GM19025 (cell line): ENCODE measurements around the gene UCP1.

Experiments used
- ATAC-seq: cut with Tn5 transposase; IDR thresholded peaks from one replicate; pipeline ENCODE4 v1.9.1; 2021; ENCODE audit warnings: mild to moderate bottlenecking, low read depth, moderate library complexity; ENCODE audit not compliant: unreplicated experiment

The UCP1 gene, protein sequence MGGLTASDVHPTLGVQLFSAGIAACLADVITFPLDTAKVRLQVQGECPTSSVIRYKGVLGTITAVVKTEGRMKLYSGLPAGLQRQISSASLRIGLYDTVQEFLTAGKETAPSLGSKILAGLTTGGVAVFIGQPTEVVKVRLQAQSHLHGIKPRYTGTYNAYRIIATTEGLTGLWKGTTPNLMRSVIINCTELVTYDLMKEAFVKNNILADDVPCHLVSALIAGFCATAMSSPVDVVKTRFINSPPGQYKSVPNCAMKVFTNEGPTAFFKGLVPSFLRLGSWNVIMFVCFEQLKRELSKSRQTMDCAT

DNA sequence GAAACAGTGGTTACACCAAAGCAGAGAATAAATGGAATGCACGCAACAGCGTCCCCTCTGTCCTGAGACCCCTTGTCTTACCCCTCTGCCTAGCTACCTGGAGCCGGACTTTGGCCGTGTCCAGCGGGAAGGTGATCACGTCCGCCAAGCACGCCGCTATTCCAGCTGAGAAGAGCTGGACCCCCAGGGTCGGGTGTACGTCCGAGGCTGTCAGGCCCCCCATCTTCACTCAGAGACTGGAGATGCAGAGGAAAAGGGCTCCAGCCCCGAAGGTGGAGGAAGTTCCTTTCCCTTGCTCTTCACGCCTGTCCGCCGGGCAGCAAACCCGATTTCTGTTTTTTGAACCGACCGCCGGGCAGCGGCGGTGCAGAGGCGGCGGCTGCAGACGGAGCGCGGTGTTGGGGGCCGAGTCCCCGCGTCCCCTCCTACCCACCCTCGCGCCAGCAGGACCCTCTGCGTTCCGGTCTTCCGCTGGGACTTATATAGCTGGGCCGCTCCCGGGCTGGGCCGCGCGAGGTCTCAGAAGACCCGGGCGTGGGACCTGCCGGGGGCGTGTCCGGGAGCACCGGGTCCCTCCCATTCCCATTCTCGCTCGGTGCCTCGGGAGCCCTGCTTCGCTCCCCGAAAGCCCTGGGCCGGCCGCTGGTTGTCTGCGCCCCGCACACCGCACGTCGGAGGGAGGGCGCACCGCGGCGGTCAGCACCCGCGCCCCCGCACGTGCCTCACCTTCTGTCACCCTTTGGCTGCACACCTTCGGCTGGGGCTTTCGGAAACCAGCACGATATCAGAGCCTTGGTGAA is at the start of gene UCP1:
UCP1 (minus strand) TSS at position 455 of the 800 bp plus-strand sequence; CDS start at position 223, 232 bp downstream.
- ATAC-seq = no peak

DNA sequence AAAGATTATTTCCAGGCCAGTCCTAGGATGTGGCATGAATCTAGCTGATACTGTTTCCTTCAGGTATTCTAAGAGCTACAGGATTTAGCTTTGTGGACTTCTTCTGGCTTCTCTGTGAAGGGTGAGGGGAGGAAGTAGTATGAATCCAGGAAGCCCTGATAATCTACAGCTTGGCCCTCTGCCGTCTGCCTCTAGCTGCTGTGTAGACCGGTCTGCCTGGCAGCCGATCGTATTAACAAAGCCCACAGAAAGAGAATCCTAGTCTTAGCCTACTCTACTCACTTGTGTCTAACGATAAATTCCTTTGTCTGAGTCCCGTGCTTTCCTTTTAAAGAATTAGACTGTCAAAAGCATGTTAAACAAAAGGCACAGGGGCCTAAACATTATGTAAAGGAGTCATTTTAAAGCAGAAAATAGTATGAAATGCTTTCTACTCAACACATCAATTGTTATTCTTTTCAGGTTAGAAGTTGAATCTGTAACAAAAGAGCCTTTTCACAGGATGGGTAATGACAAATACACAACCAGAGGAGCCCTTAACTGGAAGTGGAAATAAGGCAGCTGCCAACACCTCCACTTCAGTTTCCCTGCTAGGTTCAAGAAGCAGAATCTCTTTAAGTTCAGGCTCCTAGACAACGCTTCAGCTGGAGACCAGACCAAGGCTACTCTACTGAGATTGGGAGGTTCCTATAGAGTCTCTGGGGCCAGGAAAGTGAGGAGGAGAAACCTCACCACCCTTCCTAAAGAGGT is 48.9 kb upstream of the UCP1 start:
- no peak for ATAC-seq

DNA sequence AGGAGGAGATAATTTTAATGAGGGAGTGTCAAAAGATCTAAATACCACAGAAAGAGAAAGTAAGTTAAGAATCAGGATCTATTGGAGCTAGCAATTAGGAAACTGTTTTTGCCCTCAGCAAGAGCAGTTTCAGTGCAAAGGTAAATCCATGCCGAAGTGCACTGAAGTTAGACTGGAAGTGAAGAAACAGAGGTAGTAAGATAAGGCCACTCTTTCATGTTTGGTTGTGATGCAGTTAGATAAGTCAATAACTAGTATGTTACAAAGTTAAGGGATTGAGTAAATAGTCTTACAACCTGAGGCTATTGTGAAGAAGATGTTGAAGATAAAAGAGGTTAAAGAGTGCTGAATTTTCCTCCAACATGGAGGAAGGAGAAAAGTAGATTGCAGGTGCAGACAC is 46.7 kb upstream of the UCP1 start:
- no peak for ATAC-seq

DNA sequence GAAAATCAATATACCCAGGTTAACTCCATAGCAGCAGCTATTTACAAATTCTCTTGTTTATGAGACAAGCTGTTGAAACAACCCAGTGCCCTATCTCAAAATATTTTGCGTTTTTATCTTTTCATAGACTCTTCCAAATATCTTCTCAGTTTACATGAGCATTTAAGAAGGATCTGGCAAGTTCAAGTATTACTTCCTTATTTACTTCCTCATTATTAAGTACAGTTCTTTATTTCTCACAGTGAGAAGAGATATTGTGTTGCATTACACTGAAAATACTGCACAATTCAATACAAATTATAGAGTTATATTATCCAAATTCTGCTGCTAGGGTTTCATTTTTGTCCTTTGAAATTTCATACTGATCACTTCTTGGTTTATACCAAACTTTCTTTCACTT is 43.6 kb upstream of the UCP1 start:
- no peak for ATAC-seq

DNA sequence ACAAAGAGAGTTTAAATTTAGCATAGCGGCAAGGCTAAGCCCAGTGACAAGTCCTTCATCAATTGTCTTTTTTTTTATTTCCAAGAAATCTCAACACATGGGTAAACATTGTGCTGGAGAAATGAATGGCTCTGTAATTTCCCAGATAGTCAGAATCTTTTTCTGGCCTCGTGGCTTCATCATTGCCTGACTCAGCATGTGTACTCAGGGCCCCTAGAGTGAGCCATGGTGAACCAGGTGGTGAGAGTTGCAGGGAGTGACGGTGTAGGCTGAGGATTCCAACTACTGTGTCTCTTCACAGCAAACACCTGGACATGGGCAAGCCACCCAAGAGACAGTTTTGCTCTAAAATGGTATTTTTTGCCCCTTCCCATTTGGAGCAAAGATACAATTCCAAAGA is 43.1 kb upstream of the UCP1 start:
- ATAC-seq = no peak

DNA sequence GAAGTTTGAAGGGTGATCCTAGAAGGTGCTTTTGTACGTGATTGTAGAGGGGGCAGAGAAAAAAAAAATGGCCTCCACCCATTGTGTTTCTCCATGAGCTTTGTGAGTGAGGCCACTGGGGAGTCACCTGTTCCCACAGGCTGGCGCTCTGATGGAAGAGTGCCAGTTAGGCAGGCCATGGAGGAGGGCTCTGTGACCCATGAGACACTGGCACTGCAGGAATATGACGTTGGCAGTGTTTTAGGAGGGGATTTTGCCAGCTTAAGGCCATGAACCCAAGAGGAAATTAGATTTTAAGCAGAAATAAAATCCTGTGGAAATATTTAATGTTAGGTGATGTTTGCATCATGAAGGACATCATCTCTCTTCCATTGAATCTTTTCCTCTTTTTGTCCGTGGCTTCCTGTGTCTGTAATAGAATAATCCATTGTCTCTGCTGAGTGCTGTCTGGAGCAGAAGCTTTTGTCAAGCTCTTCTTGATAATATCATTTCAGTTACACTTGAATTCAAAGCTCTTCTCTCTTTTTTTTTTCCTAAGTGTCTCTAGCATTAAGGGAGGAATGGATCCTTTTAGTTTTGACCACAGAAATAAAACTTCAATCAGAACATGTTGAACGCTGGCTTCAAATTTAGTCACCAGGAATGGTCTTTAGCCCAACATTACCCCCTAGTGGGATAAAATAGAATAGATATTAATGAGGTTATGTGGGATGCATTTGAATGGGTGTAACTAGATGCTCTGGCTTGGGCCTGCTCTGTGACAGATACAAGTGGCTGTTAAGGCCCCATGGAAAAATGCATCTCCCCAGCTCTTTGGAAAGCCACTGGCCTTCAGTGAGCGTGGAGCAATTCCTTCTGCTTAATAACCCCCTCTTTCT is 41.0 kb upstream of the UCP1 start:
- no peak for ATAC-seq

DNA sequence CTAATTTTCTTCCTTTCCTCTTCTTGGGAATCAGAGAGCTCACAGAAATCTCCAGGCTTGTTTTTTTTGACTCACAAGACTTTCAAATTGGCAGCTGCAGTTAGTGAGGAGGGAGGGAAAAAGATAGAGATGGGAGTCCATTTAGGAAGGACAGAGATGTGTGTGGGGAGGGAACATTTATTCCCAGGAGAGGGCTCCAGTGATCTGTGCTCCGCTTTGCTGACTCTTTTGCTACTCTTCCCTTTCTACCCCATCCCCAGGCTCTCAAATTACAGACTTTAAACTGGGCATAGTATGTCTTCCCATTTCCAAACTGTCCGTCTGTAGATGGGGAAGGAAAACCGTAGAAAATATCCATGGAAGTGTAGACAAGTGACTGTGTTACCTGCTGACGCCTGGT is 39.1 kb upstream of the UCP1 start:
- no peak for ATAC-seq

DNA sequence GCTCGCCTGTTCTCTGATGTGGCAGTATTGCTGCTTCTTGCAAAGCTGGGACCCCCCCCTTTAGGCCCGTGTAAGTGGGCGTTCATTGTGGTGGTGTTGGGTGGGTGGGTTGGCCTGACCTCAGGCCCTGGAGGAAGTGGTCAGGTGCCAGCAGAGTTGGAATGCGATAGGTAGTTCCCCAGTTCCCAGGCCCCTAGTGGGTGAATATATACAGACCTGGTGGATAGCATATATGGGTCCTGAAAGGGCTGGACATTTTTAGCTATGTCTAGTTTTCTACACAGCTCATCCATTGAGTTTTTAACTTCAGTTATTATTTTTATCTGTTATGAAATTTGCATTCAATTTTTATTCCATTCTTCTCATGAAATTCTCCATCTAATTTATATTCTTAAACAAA is 35.8 kb upstream of the UCP1 start:
- ATAC-seq = no peak

DNA sequence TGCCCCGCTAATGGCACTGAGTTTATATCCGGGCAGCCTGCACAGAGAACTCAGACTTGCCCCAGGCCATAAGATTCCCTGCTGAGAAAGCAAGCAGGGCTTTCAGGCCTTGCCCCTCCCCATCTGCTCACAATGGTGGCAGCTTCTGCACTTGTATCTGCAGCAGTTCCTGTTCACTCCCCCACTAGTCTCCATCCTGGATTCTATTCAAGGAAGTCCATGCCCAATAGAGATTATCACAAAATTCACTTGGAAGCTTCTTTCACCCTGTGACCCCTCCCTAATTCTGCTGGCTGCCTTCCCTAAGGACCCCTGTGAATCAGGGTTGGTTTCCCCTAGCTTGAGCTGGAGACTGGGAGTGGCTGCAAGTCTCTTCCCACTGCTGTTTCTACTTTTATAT is 34.5 kb upstream of the UCP1 start:
- ATAC-seq = no peak

DNA sequence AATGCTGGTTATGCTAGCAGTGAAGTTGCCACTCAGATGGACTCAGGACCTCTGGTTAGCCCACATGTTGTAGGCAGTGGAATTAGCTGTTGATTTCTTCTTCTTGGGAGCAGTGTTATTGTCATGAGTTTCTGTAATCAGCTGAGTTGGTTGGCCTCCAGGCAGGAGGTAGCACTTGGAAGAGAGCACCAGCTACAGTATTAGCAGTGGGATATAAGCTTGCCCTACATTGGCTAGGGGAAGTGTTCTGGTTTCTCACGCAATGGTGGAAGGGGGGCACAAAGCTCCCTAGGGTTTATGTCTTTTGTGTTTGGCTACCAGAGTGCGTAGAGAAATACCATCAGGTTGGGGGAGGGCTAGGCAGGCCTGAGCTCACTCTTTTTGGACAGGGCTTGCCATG is 34.0 kb upstream of the UCP1 start:
- ATAC-seq = no peak

DNA sequence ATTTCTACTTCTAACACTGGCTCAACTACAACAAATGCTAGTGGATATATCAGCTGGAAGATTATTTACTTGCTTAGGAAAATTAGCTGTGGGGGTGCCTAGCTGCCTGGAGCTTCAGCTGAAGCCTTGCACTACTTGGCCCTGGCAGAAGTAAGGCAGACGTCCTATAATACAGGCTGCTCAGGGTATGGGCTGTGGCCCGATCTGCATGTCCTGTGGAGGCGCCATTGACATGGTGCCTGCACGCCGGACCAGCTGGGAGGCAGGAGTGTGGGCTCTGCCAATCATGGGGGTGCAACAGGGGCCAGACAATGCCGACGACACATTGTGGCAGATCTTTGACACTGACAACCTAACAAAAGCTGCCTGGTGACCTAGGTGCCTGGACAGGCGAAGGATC is 31.6 kb upstream of the UCP1 start:
- ATAC-seq = no peak

DNA sequence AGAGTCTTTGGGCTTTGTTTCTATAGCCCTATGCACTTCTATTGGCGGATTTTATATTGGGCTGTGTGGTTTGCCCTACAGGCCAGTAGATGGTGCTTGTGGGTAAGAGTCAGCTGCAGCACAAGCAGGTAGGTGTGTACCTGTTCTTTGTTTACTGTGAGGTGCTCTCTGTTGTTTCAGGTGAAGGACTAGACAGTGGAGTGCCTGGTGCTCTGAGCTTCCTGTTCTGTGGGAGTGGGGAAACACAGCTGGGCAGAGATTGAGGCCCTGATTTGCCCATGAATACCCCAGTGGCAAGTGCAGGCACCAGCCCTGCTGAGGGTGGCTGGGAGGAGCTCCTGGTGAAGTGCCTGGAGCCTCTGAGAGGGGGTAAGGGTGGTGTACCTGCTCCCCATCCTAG is 26.3 kb upstream of the UCP1 start:
- ATAC-seq = no peak

DNA sequence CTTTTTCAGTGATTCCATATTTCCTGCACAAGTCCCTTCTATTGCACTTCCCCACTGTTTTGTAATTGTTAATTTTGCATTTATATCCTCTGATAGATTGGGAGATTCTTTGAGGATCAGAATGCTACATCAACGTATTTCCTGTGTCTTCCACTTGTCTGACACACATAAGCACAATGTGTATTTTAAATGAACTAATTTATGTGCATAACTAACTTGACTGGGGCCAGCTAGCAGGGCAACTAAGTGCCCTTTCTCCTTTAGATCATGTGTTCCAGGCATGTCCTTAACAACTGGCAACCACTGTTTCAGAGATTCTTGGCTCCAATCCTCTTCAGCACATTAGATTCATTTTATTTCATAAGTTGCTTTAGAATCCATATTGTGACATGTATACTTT is 15.7 kb upstream of the UCP1 start:
- ATAC-seq = no peak

DNA sequence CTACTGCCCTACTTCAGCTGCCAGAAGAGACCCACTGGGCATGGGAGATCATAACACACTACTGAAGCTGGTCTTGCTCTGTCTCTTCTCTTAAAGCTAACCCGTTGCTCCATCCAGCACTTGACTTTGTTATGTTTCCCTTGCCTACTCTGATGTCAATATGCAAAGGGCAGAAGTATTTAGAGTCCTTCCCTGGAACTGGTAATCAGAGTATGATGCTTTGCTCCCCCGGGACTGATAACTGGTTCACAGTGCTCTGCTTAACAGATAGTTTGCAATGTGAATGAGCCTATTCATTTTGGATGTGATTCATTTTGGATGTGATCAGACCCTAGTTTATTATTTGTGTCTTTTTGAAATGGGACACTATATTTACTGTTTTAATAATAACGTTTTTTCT is 12.3 kb upstream of the UCP1 start:
- ATAC-seq = no peak

DNA sequence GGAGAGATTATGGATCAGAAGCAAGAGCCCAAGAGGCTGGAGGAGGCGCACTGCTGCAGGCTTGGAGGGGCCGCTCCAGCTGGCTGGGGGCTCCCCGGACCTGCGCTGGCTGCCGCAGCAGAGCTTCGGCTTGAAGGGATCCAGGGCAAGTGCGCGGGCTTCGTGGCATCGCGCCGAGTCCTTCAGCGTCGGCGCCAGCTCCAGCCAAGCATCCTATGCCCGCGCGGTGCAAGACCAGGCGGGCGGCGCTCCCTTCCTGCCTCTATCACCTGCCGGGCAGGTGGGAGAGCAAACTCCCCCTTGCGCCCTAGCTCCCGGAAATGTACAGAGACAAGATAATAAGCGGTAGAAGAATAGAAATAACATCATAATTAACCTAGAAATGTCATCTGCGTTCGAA is 10.5 kb upstream of the UCP1 start:
- ATAC-seq = no peak

DNA sequence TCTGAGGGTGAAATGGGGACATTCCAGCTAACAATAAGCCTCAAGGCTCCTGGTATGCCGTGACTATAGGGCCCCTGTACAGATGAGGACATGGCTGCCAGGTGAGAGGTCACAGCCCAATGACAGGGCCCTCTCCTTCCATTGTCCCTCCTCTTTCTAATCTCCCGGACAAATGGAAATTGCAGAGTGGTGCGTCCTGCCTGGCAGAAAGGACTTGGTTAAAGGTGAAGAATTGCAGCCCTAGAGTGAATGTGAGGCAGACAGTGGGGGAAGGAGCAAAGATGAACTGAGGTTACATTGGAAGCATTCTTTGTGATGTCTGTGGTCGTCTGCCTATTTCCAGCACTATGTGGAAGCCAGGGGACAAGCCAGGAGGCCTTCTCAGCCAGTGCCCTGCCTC is 6.7 kb upstream of the UCP1 start:
- ATAC-seq = no peak

DNA sequence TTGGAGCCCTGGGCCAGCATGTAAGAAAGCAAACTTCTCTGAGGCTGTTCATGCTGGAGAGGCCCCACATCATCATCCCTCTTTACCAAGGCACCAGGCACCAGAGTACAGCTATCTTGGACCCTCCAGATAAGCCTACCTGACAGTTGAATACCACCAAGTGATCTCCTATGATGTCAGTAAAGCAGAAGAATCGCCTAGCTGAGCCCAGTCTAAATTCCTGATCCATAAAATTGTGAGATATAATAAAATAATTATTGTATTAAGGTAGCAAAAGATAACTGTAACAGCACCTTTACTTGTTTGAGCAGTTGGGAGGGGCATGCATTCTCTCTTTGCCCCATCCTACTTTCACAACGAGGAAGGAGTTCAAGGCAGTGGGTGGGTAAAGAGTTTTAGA is 2.9 kb upstream of the UCP1 start:
- no peak for ATAC-seq

DNA sequence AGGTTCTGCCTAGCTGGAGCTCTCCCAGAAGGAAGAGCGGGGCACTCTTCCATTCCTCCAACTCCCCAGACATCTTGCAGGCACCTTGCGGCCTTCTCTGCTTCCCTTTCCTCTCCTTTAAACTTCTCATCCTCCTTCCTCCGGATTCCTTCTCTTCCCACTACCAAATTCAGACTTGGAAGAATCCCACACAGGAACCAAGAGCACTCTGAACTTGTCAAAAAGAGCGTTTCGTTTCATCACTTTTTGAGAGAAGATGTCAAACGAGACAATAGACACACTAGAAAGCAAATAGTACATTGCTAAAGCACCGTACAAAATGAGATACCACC is 512 bp upstream of the UCP1 start:
- ATAC-seq = no peak

DNA sequence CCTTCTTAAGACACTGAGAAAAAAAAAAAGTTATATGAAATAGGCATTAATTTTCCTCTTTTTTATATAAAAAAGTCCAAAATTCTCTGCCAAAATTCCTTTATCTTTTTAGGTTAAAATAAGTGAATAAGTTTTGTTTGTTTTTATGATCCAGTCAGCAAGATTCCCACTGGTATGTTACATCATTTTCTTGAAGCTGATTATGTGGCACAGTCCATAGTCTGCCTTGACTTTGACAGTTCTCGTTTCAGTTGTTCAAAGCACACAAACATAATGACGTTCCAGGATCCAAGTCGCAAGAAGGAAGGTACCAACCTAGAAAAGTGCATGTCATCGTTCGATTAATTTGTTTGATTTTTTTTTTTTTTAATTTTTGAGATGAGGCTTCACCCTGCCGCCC is 9.1 kb downstream of the UCP1 start:
- no peak for ATAC-seq

DNA sequence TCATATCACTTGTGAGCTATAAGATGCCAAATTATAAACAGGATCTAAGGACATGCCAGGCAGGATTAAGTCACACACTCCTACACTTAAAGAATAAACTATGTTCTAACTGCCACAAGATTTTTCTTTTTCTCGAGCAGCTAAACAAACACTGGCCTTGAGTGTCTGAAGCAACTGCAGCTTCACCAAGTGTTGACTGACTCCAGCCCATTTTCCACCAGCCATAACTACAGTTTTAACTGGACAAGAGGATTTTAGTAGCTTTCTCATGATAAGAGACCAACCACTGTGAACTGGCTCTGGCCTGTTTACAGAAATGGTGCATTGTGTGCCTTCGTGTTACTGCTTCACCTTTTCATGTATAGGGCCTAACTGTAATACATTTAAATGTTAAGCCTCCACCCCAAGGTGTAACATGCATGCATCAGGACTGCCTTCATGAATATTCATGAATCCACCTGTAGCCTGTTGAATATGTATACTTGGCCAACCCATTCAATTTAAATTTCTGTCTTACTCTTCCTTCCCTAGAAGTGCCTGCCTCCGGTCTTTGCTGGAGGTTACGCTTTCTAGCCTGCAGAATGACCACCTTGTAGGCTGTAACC is 10.8 kb downstream of the UCP1 start:
- ATAC-seq = no peak
